ENCODE results near the gene SLC4A4.

SLC4A4 gene

GRCh38 chr4:71415491-71415890 lies 76.7 kb downstream of the SLC4A4 start:
- peak; percentile 47 for DNase-seq (ENCODE audit: low read depth)

GRCh38 chr4:71417150-71417549 lies 78.3 kb downstream of the SLC4A4 start:
- DNase-seq (ENCODE audit: low read depth), result no peak

- no peak for DNase-seq (ENCODE audit: low read depth)
These were observed 87.7 kb downstream of the SLC4A4 start for GRCh38 chr4:71426381-71427042.

- DNase-seq (ENCODE audit: low read depth), result no peak
These were observed 90.3 kb downstream of the SLC4A4 start for GRCh38 chr4:71429106-71429505.

- DNase-seq (ENCODE audit: low read depth), result no peak
These were observed 91.1 kb downstream of the SLC4A4 start for GRCh38 chr4:71429962-71430361.

GRCh38 chr4:71430609-71431008 lies 91.8 kb downstream of the SLC4A4 start:
- DNase-seq (ENCODE audit: low read depth), result no peak

- no peak for DNase-seq (ENCODE audit: low read depth)
These were observed 101.8 kb downstream of the SLC4A4 start for GRCh38 chr4:71440612-71441011.

GRCh38 chr4:71441186-71442169 lies 102.7 kb downstream of the SLC4A4 start:
- no peak for DNase-seq (ENCODE audit: low read depth)

- DNase-seq (ENCODE audit: low read depth), result no peak
These were observed 103.5 kb downstream of the SLC4A4 start for GRCh38 chr4:71442336-71442735.

GRCh38 chr4:71444395-71444794 lies 105.6 kb downstream of the SLC4A4 start:
- DNase-seq (ENCODE audit: low read depth), result no peak

- DNase-seq (ENCODE audit: low read depth), result no peak
These were observed 107.0 kb downstream of the SLC4A4 start for GRCh38 chr4:71445811-71446210.

GRCh38 chr4:71446479-71447081 lies 107.8 kb downstream of the SLC4A4 start:
- no peak for DNase-seq (ENCODE audit: low read depth)

GRCh38 chr4:71449040-71449439 lies 110.2 kb downstream of the SLC4A4 start:
- no peak for DNase-seq (ENCODE audit: low read depth)

GRCh38 chr4:71449878-71450277 lies 111.1 kb downstream of the SLC4A4 start:
- DNase-seq (ENCODE audit: low read depth), result no peak

- DNase-seq (ENCODE audit: low read depth), result no peak
These were observed 114.7 kb downstream of the SLC4A4 start for GRCh38 chr4:71453531-71453930.

GRCh38 chr4:71456841-71457240 lies 118.0 kb downstream of the SLC4A4 start:
- DNase-seq (ENCODE audit: low read depth), result peak; percentile 68

- DNase-seq (ENCODE audit: low read depth), result no peak
These were observed 121.6 kb downstream of the SLC4A4 start for GRCh38 chr4:71460371-71460770.

GRCh38 chr4:71461422-71461821 lies 122.6 kb downstream of the SLC4A4 start:
- DNase-seq (ENCODE audit: low read depth), result no peak

GRCh38 chr4:71466775-71467174 lies 128.0 kb downstream of the SLC4A4 start:
- DNase-seq (ENCODE audit: low read depth), result no peak

- DNase-seq (ENCODE audit: low read depth), result no peak
These were observed 129.4 kb downstream of the SLC4A4 start for GRCh38 chr4:71468116-71468710.

GRCh38 chr4:71469541-71469940 lies 130.7 kb downstream of the SLC4A4 start:
- DNase-seq (ENCODE audit: low read depth), result no peak

- no peak for DNase-seq (ENCODE audit: low read depth)
These were observed 131.7 kb downstream of the SLC4A4 start for GRCh38 chr4:71470524-71470923.
